IPS-15b (cell line): Measurements from ENCODE around the gene GPR55.

ENCODE experiments used
- H3K27me3 ChIP-seq: one replicate; pipeline ENCODE4 v1.6.1; 2013; ENCODE audit warnings: low read length; ENCODE audit not compliant: control insufficient read depth, insufficient read depth
- H3K36me3 ChIP-seq: one replicate; pipeline ENCODE4 v1.6.1; 2013; ENCODE audit warnings: low read length; ENCODE audit not compliant: control insufficient read depth, insufficient read depth
- H3K4me1 ChIP-seq: one replicate; pipeline ENCODE4 v1.6.1; 2013; ENCODE audit warnings: mild to moderate bottlenecking, low read length; ENCODE audit not compliant: control insufficient read depth, insufficient read depth
- H3K4me3 ChIP-seq: one replicate; pipeline ENCODE4 v1.5.1; 2013; ENCODE audit warnings: low read depth, low read length
- H3K9ac ChIP-seq: one replicate; pipeline ENCODE4 v1.6.1; 2013; ENCODE audit warnings: low read depth, mild to moderate bottlenecking, low read length
- H3K9me3 ChIP-seq: one replicate; pipeline ENCODE4 v1.6.1; 2013; ENCODE audit warnings: mild to moderate bottlenecking, low read length; ENCODE audit not compliant: control insufficient read depth, insufficient read depth

Gene GPR55

GRCh38 chr2:230920167-230920566, 4.9 kb downstream of the GPR55 start:
- Histone ChIP-seq H3K9me3 (no peaks in the 10 kb centered on the region), H3K27me3 (no peaks in the 10 kb centered on the region), H3K9ac (no peak overlapping the region), H3K36me3 (no peaks in the 10 kb centered on the region), H3K4me3 (no peak overlapping the region), H3K4me1 (peaks cover 2% of the 10 kb centered on the region)

GRCh38 chr2:230919681-230920080, 5.4 kb downstream of the GPR55 start:
- Histone ChIP-seq H3K27me3 (no peaks in the 10 kb centered on the region), H3K4me3 (no peak overlapping the region), H3K4me1 (peaks cover 2% of the 10 kb centered on the region), H3K9me3 (no peaks in the 10 kb centered on the region), H3K9ac (no peak overlapping the region), H3K36me3 (no peaks in the 10 kb centered on the region)

GRCh38 chr2:230919240-230919639, 5.8 kb downstream of the GPR55 start:
- H3K9me3 ChIP-seq: no peaks in the 10 kb centered on the region
- peaks cover 2% of the 10 kb centered on the region for H3K4me1 ChIP-seq
- no peak overlapping the region for H3K4me3 ChIP-seq
- H3K27me3 ChIP-seq: no peaks in the 10 kb centered on the region
- no peak overlapping the region for H3K9ac ChIP-seq
- no peaks in the 10 kb centered on the region for H3K36me3 ChIP-seq

GRCh38 chr2:230916218-230916617, 8.8 kb downstream of the GPR55 start:
- Histone ChIP-seq H3K36me3 (no peaks in the 10 kb centered on the region), H3K4me1 (peaks cover 2% of the 10 kb centered on the region), H3K4me3 (no peak overlapping the region), H3K27me3 (no peaks in the 10 kb centered on the region), H3K9me3 (no peaks in the 10 kb centered on the region), H3K9ac (no peak overlapping the region)

GRCh38 chr2:230915319-230915718, 9.7 kb downstream of the GPR55 start:
- no peaks in the 10 kb centered on the region for H3K27me3 ChIP-seq
- H3K9me3 ChIP-seq: no peaks in the 10 kb centered on the region
- no peaks in the 10 kb centered on the region for H3K36me3 ChIP-seq
- no peak overlapping the region for H3K9ac ChIP-seq
- H3K4me1 ChIP-seq: peaks cover 2% of the 10 kb centered on the region
- no peak overlapping the region for H3K4me3 ChIP-seq

- Histone ChIP-seq H3K27me3 (no peaks in the 10 kb centered on the region), H3K36me3 (no peaks in the 10 kb centered on the region), H3K9ac (no peak overlapping the region), H3K9me3 (no peaks in the 10 kb centered on the region), H3K4me3 (no peak overlapping the region), H3K4me1 (peaks cover 2% of the 10 kb centered on the region)
Observed at GRCh38 chr2:230914886-230915285, 10.2 kb downstream of the GPR55 start.

GRCh38 chr2:230913406-230914143, 11.5 kb downstream of the GPR55 start:
- Histone ChIP-seq H3K27me3 (no peaks in the 10 kb centered on the region), H3K36me3 (no peaks in the 10 kb centered on the region), H3K9me3 (no peaks in the 10 kb centered on the region), H3K9ac (no peak overlapping the region), H3K4me3 (no peak overlapping the region), H3K4me1 (peaks cover 2% of the 10 kb centered on the region)

- Histone ChIP-seq H3K27me3 (no peaks in the 10 kb centered on the region), H3K9ac (no peak overlapping the region), H3K4me1 (peaks cover 2% of the 10 kb centered on the region), H3K9me3 (no peaks in the 10 kb centered on the region), H3K36me3 (no peaks in the 10 kb centered on the region), H3K4me3 (no peak overlapping the region)
Observed at GRCh38 chr2:230912724-230913123, 12.3 kb downstream of the GPR55 start.

GRCh38 chr2:230912046-230912445, 13.0 kb downstream of the GPR55 start:
- Histone ChIP-seq H3K9ac (no peak overlapping the region), H3K4me3 (no peak overlapping the region), H3K36me3 (no peaks in the 10 kb centered on the region), H3K9me3 (no peaks in the 10 kb centered on the region), H3K4me1 (peaks cover 2% of the 10 kb centered on the region), H3K27me3 (no peaks in the 10 kb centered on the region)

GRCh38 chr2:230910546-230911177, 14.4 kb downstream of the GPR55 start:
- Histone ChIP-seq H3K4me1 (peaks cover 5% of the 10 kb centered on the region), H3K9me3 (no peaks in the 10 kb centered on the region)

GRCh38 chr2:230909841-230910545, 15.0 kb downstream of the GPR55 start:
- H3K4me3 ChIP-seq: no peak overlapping the region
- peaks cover 8% of the 10 kb centered on the region for H3K27me3 ChIP-seq
- no peaks in the 10 kb centered on the region for H3K36me3 ChIP-seq
- H3K9ac ChIP-seq: no peak overlapping the region
- H3K4me1 ChIP-seq: peaks cover 11% of the 10 kb centered on the region
- no peaks in the 10 kb centered on the region for H3K9me3 ChIP-seq

More at GRCh38 chr2:230910546-230911177, 14.4 kb downstream of the GPR55 start:
- Histone ChIP-seq H3K36me3 (no peaks in the 10 kb centered on the region), H3K9ac (no peak overlapping the region), H3K27me3 (peaks cover 6% of the 10 kb centered on the region), H3K4me3 (no peak overlapping the region)
